PC-3 (cell line): ENCODE data around the gene TMEM40.

ENCODE experiments used
- CTCF ChIP-seq: fragments of 300-600 bp; sonication (generic); conservative IDR thresholded peaks from 2 replicates; pipeline ENCODE4 v1.5.1; 2017; ENCODE audit warnings: antibody characterized with exemption, low read depth, mild to moderate bottlenecking, low read length
- EZH2 ChIP-seq: fragments of 300-600 bp; sonication (generic); IDR thresholded peaks from one replicate; pipeline ENCODE4 v1.6.1; 2017; ENCODE audit warnings: antibody characterized with exemption, mild to moderate bottlenecking, low read length; ENCODE audit not compliant: unreplicated experiment

- TF ChIP-seq CTCF (no peak), EZH2 (no peak)
These were observed 34.3 kb downstream of the TMEM40 start for GRCh38 chr3:12724794-12725193.
